SJSA1 (cell line): ENCODE data around the gene HOXB3. TPM values are rescaled to one million over a fixed set of nuclear protein-coding genes. Genes with fewer than 3 reads are reported as not detected.

Experiments
- DNase-seq, 2 experiments: peaks; one replicate each; pipeline ENCODE4 v3.0.0-alpha.2; 2015 to 2020; ENCODE audit warnings: low spot score in 2 of 2, low read depth in 1 of 2
- H3K27ac ChIP-seq: fragments of 250-450 bp; sonication (Bioruptor Pico); 2 replicates; pipeline ENCODE4 v1.5.1; 2020; ENCODE audit warnings: mild to moderate bottlenecking, moderate library complexity
- H3K27me3 ChIP-seq: fragments of 250-450 bp; sonication (Bioruptor Pico); replicated peaks from 2 replicates; pipeline ENCODE4 v1.5.1; 2020; ENCODE audit warnings: mild to moderate bottlenecking, moderate library complexity
- H3K36me3 ChIP-seq: fragments of 250-450 bp; sonication (Bioruptor Pico); 2 replicates; pipeline ENCODE4 v1.5.1; 2020; ENCODE audit warnings: mild to moderate bottlenecking
- H3K4me1 ChIP-seq: fragments of 250-450 bp; sonication (Bioruptor Pico); replicated peaks from 2 replicates; pipeline ENCODE4 v1.6.1; 2021; ENCODE audit warnings: mild to moderate bottlenecking
- H3K4me3 ChIP-seq: fragments of 250-450 bp; sonication (Bioruptor Pico); 2 replicates; pipeline ENCODE4 v1.5.1; 2020; ENCODE audit warnings: mild to moderate bottlenecking
- H3K9me3 ChIP-seq: fragments of 250-450 bp; sonication (Bioruptor Pico); replicated peaks from 2 replicates; pipeline ENCODE4 v1.5.1; 2020; ENCODE audit warnings: mild to moderate bottlenecking
- total RNA-seq: library from RNA; depleted of rRNA; stranded (reverse); fragments of >200 nt; shearing (Covaris generic); gene quantifications from 2 replicates; pipeline ENCODE4 v1.2.3, GENCODE V29; 2014

HOXB3 gene
- total RNA-seq, 1 experiment from 2014 or later, result 5.2 TPM

- Histone ChIP-seq H3K36me3 (peaks cover 3% of the 10 kb centered on the region; the same call in 1 of the 2 replicates), H3K9me3 (no peaks in the 10 kb centered on the region), H3K4me3 (peak overlapping the region; percentile 36; the same call in 1 of the 2 replicates), H3K4me1 (peaks cover 6% of the 10 kb centered on the region), H3K27me3 (no peaks in the 10 kb centered on the region), H3K27ac (no peak overlapping the region)
- DNase-seq, result no peak
Measured at GRCh38 chr17:48565022-48565554, 25.0 kb downstream of the HOXB3 start.

GRCh38 chr17:48564188-48565021, 25.6 kb downstream of the HOXB3 start:
- no peak overlapping the region for H3K27ac ChIP-seq
- peak overlapping the region; percentile 36 for H3K4me3 ChIP-seq
- H3K9me3 ChIP-seq, result no peaks in the 10 kb centered on the region
- H3K4me1 ChIP-seq, result peaks cover 6% of the 10 kb centered on the region
- DNase-seq, result no peak
- H3K36me3 ChIP-seq, result no peaks in the 10 kb centered on the region; the same call in 1 of the 2 replicates
- H3K27me3 ChIP-seq, result no peaks in the 10 kb centered on the region

- H3K36me3 ChIP-seq, result no peaks in the 10 kb centered on the region; the same call in 1 of the 2 replicates
- H3K27ac ChIP-seq, result no peak overlapping the region
- no peaks in the 10 kb centered on the region for H3K27me3 ChIP-seq
- peaks cover 6% of the 10 kb centered on the region for H3K4me1 ChIP-seq
- no peaks in the 10 kb centered on the region for H3K9me3 ChIP-seq
- no peak for DNase-seq
- H3K4me3 ChIP-seq, result peak overlapping the region; percentile 36
Measured at GRCh38 chr17:48563867-48564187, 26.2 kb downstream of the HOXB3 start.

- H3K9me3 ChIP-seq, result no peaks in the 10 kb centered on the region
Measured at GRCh38 chr17:48563385-48563838, 26.6 kb downstream of the HOXB3 start.

GRCh38 chr17:48562934-48563333, 27.1 kb downstream of the HOXB3 start:
- no peaks in the 10 kb centered on the region for H3K27me3 ChIP-seq
- H3K9me3 ChIP-seq, result no peaks in the 10 kb centered on the region
- H3K27ac ChIP-seq, result no peak overlapping the region
- no peak overlapping the region for H3K4me3 ChIP-seq
- no peak for DNase-seq
- peaks cover 6% of the 10 kb centered on the region for H3K4me1 ChIP-seq
- H3K36me3 ChIP-seq, result no peaks in the 10 kb centered on the region; the same call in 1 of the 2 replicates

More at GRCh38 chr17:48563385-48563838, 26.6 kb downstream of the HOXB3 start:
- H3K36me3 ChIP-seq, result no peaks in the 10 kb centered on the region; the same call in 1 of the 2 replicates
- no peak overlapping the region for H3K4me3 ChIP-seq
- no peak for DNase-seq
- no peaks in the 10 kb centered on the region for H3K27me3 ChIP-seq
- H3K27ac ChIP-seq, result no peak overlapping the region
- peaks cover 6% of the 10 kb centered on the region for H3K4me1 ChIP-seq

GRCh38 chr17:48561884-48562810, 27.9 kb downstream of the HOXB3 start:
- H3K4me1 ChIP-seq, result peaks cover 6% of the 10 kb centered on the region
- no peak for DNase-seq
- H3K36me3 ChIP-seq, result no peaks in the 10 kb centered on the region; the same call in 1 of the 2 replicates
- no peak overlapping the region for H3K4me3 ChIP-seq
- H3K27ac ChIP-seq, result no peak overlapping the region
- H3K9me3 ChIP-seq, result no peaks in the 10 kb centered on the region
- no peaks in the 10 kb centered on the region for H3K27me3 ChIP-seq

GRCh38 chr17:48559840-48560817, 29.9 kb downstream of the HOXB3 start:
- Histone ChIP-seq H3K27me3 (no peaks in the 10 kb centered on the region), H3K27ac (no peak overlapping the region), H3K4me3 (no peak overlapping the region), H3K36me3 (no peaks in the 10 kb centered on the region; the same call in 1 of the 2 replicates), H3K4me1 (peaks cover 6% of the 10 kb centered on the region), H3K9me3 (no peaks in the 10 kb centered on the region)
- DNase-seq, result no peak

- no peak overlapping the region for H3K4me3 ChIP-seq
Measured at GRCh38 chr17:48559122-48559839, 30.8 kb downstream of the HOXB3 start.

GRCh38 chr17:48558831-48559121, 31.3 kb downstream of the HOXB3 start:
- DNase-seq, result no peak
- no peaks in the 10 kb centered on the region for H3K36me3 ChIP-seq
- no peak overlapping the region for H3K4me3 ChIP-seq
- no peak overlapping the region for H3K27ac ChIP-seq
- H3K4me1 ChIP-seq, result no peaks in the 10 kb centered on the region; the same call in 1 of the 2 replicates
- no peaks in the 10 kb centered on the region for H3K9me3 ChIP-seq
- H3K27me3 ChIP-seq, result no peaks in the 10 kb centered on the region

More at GRCh38 chr17:48559122-48559839, 30.8 kb downstream of the HOXB3 start:
- H3K27ac ChIP-seq, result no peak overlapping the region
- H3K36me3 ChIP-seq, result no peaks in the 10 kb centered on the region
- no peak for DNase-seq
- H3K27me3 ChIP-seq, result no peaks in the 10 kb centered on the region
- no peaks in the 10 kb centered on the region; the same call in 1 of the 2 replicates for H3K4me1 ChIP-seq
- no peaks in the 10 kb centered on the region for H3K9me3 ChIP-seq

GRCh38 chr17:48558057-48558830, 31.8 kb downstream of the HOXB3 start:
- no peaks in the 10 kb centered on the region; the same call in 1 of the 2 replicates for H3K4me1 ChIP-seq
- no peak for DNase-seq
- H3K27me3 ChIP-seq, result no peaks in the 10 kb centered on the region
- H3K9me3 ChIP-seq, result no peaks in the 10 kb centered on the region
- H3K36me3 ChIP-seq, result no peaks in the 10 kb centered on the region
- no peak overlapping the region for H3K4me3 ChIP-seq
- no peak overlapping the region for H3K27ac ChIP-seq

- H3K27ac ChIP-seq, result no peak overlapping the region
- H3K27me3 ChIP-seq, result no peaks in the 10 kb centered on the region
- H3K4me3 ChIP-seq, result no peak overlapping the region
- H3K36me3 ChIP-seq, result no peaks in the 10 kb centered on the region
- H3K9me3 ChIP-seq, result no peaks in the 10 kb centered on the region
- no peak for DNase-seq
- H3K4me1 ChIP-seq, result no peaks in the 10 kb centered on the region; the same call in 1 of the 2 replicates
Measured at GRCh38 chr17:48556576-48557401, 33.3 kb downstream of the HOXB3 start.
